SK-N-MC (cell line): ENCODE data around the gene PLEKHA5.

Source experiments
- EZH2 ChIP-seq: fragments of 200-600 bp; sonication (generic); IDR thresholded peaks from one replicate; pipeline ENCODE4 v1.6.1; 2017; ENCODE audit warnings: antibody characterized with exemption
- FOXP2 ChIP-seq: optimal IDR thresholded peaks from 2 replicates; pipeline ENCODE3; 2011; ENCODE audit warnings: mild to moderate bottlenecking, moderate library complexity; ENCODE audit not compliant: insufficient read depth; ENCODE audit errors: extremely low read length, control extremely low read depth
- POLR2AphosphoS5 ChIP-seq: IDR thresholded peaks from 2 replicates; pipeline ENCODE4 v1.6.1; 2012; ENCODE audit warnings: mild to moderate bottlenecking, low read depth, low read length, borderline replicate concordance

- TF ChIP-seq FOXP2 (no peak), POLR2AphosphoS5 (no peak), EZH2 (no peak)
These were observed 286.0 kb downstream of the PLEKHA5 start for GRCh38 chr12:19415563-19415962.
